HG03139 (cell line): ENCODE results near the gene LGALS9.

Experiments
- ATAC-seq: cut with Tn5 transposase; IDR thresholded peaks from one replicate; pipeline ENCODE4 v1.9.1; 2021; ENCODE audit not compliant: unreplicated experiment

The LGALS9 gene

DNA sequence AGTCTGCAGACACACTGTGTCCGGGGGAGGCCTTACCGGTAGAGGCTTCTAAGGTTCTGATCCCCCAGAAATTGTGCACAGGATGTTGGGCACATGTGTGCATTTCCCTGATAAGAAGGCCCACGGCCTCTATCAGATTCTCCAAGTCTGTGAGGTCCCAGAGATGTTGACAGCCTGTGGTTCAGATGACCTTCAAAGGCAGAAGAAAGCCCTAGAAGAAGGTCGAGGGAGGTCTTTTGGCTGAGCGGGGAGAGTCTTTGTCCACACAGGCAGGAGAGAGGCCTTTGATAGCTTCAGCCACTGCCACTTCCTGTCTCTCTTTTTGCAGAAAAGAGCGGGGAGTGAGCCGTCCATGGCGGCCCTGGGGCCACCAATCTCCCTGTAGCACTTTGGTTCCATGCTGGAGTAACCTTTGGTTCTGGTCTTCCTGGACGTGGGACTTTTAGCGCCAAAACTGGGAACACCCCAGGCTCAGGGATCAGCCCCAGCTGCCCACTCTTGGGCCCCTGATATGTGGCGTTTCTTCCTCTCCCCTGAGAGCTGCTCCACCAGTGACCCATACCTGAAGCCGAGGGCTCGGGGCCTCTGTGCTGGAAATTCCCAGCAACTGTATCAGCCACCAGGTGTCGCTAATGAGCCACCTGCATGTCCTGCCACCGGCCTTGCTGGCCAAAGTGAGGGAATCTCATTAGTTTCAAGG is 28.1 kb upstream of the LGALS9 start:
- no peak for ATAC-seq

DNA sequence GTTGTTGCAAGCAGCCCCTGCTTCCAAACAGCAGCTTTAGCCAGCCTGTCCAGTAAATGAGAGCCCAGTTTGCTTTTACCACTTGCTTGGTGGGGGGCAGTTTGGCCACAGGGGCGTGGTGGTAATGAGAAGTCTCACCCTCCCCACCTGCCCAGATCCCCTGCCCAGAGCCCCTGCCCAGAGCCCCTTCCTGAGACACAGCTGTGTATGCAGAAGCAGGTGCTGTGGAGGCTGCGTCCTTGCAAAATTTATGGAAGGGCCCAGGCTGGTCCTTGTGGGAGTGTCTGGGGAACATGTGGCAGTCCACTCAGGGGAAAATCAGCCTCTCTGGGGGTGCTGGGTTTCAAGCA is 27.6 kb upstream of the LGALS9 start:
- ATAC-seq, result no peak

DNA sequence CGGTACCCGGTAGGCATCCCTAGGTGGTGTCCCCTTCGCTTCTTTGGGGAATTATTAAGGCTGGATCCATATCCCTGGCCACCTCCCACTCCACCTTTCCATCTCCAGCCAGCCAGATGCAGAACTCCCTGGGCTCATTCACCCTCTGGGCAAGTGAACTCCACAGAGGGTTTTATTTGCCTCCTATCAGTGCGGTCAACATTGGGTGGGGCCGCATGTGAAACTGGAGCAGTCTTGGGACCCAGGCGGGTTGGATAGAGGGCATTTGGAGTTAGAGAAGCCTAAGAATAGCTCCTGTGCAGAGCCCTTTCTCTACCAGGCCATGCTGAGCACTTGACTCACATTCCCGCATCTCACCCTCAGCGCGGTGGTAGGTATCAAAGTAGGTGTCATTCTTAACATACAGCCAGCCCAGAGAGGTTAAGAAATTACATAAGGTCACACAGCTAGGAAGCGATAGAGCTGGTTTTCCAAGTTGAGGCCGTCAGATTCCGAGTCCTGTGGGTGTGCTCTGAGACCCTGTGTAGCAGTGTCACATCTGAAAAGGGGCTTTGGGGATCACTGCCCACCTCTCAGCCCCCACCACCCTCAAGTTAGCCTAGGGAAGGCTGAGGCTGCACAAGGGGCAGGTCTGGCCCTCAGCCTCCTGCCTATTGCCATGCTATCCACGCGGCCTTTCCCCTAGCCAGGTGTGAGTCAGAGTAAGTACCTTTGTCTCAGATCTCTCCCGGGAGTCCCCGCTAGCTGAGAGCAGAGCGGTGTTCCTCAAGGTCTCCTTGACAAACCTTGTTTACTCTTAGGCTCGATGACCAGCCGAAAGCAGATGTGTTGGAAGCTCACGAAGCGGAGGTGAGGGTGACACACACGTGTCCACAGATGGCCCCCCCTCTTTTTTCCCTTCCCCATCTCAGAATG is 26.9 kb upstream of the LGALS9 start:
- no peak for ATAC-seq

DNA sequence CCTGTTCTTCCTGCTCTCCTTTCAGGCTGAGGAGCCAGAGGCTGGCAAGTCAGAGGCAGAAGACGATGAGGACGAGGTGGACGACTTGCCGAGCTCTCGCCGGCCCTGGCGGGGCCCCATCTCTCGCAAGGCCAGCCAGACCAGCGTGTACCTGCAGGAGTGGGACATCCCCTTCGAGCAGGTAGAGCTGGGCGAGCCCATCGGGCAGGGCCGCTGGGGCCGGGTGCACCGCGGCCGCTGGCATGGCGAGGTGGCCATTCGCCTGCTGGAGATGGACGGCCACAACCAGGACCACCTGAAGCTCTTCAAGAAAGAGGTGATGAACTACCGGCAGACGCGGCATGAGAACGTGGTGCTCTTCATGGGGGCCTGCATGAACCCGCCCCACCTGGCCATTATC is 25.6 kb upstream of the LGALS9 start:
- ATAC-seq, result no peak

DNA sequence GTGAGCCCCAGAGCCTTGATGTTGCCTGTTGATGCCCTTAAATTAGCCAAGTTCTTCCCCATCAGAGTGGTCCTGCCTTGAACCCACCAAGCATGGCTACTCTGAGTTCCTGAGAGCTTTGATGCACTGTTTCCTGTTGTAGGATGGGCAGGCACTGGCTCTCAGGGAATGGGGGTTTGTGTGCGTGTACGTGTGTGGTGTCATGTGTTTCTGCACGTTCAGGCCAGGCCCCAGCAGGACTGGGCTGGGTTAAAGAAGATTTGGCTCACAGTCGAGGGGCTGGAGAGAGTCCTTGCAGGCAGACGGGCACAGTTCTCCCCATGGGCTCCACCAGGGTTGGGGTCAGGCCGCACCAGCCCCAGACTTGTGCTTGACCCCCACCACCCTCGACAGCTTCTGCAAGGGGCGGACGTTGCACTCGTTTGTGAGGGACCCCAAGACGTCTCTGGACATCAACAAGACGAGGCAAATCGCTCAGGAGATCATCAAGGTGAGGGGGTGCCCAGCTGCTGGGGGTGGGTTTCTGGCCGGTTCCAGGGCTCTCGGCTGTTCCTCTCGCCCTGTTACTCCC is 23.4 kb upstream of the LGALS9 start:
- no peak for ATAC-seq

DNA sequence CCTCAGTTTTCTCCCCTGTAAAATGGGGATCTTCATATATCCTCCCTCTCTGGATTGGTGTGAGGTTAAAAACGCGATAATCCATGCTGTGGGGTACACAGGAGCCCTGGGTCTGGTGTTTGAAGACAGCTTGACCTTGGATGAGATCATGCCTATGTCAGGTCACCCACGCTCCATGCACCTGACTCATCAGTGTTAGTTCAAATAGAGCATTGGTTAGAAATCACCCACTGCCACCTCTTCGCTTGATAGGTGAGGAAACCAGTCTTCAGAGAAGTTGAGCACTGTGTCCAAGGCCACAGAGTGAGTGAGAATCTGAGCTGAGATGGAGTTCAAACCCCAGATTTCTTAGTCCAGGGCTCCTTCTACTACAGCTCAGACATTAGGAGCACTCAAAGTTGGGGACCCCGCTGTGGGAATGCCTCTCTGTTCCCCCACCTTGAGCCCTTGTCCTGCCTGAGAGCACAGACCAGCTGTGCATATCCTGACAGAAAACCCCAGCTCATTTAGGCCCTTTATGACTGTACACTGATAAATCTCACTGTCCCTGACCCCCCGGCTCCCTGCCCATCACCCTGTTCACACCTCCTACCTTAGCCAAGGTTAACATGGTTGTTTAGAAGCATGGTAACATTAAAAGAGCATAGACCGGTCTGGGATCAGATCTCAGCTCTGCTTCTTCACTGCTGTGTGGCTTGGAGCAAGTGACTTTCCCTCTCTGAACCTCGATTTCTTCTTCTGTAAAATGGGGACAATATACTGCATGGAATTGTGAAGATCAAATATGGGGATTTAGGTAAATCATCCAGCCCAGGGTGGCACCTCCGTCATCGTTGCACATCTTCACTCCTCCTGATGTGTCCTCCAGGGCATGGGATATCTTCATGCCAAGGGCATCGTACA is 22.4 kb upstream of the LGALS9 start:
- no peak for ATAC-seq

DNA sequence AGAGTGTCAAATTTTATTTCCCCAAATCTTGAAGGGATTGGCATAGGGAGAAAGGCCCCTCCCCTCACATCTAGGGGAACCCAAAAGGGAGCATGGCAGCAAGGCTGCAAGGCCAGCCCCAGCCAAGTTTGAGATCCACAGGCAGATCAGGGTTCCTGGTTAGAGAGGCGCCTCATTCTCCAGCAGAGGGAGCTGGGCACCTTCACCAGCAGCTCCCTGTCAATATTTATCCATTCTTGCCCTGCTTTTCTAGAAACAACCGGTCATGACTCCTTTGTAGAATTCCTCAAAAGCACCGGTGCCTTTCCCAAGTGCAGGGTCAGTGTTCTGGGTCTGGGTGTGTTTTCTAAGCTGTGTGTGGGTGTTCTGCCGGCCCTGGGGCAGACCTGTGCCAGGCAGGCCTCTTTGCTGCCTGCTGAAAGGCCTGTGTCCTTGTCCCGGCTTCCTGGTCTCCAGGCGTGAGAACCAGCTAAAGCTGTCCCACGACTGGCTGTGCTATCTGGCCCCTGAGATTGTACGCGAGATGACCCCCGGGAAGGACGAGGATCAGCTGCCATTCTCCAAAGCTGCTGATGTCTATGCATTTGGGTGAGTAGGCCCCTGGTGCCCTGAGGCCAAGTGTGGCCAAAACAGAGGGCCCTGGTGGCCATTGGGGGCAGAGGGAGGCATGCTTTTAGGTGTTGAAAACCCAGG is 21.2 kb upstream of the LGALS9 start:
- no peak for ATAC-seq

DNA sequence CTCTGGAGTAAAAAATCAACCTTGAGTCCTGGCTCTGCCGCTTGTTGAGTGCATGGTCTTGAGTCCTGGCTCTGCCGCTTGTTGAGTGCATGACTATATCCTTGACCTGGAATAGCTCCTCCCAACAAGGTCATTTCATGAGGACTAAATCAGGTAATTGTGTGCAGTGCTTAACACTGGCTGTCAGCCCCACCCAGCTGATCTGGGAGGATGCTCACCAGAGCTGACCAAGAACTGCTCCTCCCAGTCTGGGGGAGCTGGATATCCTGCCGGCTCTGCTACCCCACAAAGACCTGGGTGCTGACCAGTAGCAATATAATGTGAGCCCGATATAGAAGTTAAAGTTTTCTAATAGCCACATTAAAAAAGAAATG is 20.7 kb upstream of the LGALS9 start:
- no peak for ATAC-seq

DNA sequence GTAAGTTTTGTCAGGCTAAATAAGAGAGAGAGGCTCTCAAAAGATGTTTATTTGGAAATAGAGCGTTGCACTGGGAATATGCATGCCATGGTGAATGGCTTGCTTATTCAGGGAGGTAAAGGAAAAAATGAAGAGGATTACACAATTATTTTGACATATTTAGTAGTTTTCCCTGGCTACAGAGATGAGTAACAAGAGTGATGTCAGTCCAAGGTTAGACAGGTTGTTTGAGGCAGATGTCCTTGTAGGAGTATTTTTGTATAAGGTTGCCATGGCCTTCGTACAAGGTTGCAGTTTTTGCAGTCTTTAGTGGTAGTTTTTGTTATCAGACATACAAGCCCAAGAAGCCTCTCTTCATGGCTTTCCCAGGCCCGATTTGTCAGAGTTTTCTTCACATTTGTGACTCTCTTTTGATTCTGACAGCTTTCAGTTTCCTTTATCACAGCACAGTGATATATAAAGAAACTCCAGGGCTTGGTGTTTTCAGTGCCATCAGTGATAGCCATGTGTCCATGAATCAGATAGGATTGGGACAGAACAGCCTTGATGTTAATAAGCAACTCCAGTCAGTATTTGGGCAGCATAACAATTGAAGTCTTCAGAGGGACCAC is 18.7 kb upstream of the LGALS9 start:
- no peak for ATAC-seq

DNA sequence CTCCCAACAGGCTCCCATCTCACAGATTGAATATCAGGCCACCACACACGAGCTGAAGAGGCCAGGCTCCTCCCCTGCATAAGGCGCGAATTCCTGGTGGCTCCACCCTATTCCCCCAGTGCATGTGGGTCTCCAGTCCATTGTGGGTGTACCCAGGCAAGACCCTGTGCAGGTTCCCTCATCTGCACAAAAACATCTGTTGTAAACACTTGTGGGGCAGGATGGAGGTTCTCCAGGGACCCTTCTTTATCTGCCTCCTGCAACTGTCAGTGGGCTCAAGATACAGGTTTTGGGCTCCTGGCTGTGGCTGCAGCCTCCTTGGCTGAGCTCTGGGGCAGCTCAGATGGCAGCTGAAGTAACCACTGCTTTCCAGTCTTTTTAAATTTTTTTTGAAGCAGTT is 17.6 kb upstream of the LGALS9 start:
- ATAC-seq, result no peak

DNA sequence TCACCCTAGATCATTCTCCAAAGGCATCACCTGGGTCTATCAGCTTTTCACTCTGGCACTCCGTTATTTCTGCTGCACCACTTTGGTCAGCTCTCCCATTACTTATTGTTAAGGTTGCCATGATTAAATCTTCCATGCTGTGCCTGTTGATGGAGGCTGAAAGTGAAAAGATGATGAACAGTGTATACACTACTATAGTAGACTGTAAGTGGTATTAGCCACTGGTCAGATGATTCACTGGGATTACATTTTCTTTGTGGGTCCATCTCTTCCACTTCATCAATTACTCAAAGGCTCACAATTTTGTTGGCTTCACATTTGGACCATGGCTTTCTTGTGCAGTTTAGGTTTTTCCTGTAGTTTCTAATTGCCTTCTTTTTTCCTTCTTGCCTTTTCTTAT is 15.9 kb upstream of the LGALS9 start:
- ATAC-seq, result no peak

DNA sequence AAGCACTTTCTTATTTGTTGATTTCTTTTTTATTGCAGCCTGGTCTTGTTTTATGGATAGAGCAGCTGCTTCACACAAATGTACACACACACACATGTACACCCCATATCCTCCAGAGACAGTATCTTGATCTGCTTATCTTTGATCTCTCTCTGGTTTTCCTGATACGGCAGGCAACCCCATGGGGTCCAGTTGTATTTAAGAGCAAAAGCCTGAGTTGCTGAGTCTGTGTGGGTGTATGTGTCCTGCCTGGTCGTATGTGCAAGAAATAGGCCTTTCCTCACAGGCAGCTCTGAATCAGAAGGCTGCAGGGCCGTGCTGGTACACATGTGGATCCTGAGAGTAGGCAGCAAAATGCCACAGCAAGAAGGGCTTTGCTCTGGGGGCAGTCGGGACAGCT is 14.6 kb upstream of the LGALS9 start:
- no peak for ATAC-seq

DNA sequence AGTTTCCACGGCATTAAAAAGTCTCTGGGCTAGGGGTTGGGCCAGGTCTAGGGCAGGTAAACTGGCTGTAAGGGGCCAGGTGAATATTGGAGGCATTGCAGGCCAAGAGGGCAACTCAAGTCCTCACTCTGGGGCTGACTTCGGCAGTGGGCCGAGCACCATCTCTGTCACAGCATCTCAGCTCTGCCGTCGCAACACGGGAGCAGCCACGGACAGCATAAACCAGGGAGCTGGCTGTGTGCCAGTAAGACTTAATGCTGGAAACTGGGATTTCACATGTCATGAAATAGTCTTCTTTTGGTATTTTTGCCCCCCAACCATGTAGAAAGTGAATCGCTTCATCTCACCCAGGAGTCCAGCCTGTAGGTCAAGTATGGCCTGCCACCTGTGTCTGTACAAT is 12.6 kb upstream of the LGALS9 start:
- no peak for ATAC-seq

DNA sequence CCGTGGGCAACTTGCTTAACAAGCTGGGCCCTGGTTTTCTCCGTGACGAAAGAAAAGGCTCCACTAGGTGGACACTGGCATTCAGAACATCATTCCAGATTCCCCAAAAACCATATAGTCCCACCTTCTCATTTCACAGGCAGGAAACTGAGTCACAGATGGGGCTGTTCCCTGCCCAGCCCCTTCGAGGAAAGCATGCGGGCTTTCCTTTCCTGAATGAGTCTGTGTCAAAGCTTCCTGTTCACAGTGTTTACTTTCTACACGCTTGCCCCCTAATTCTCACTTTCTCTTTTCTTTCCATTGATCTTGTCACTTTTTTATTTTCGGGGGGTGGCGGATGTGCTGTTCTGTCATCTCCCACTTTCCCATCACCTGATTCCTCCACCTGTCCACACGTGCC is 10.3 kb upstream of the LGALS9 start:
- no peak for ATAC-seq

DNA sequence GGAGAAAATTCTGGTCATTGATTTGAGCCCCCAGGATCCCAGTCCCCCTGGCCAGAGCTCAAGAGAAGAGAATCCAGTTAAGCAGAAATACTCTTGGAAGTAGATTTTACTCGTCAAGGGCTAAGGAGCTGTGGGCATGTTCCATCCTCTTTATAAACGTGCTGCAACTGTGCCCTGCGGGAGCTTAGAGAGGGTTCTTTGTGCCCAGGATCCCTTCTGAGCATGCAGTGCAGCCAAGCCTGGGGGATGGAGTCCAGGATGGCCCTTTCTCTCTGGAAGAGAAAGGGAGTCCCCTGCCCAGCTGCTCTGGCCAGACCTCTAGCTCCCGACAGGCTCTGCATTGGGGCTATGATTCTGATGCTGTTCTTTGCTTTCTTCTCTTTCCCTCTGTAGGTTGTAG is 9.5 kb upstream of the LGALS9 start:
- ATAC-seq, result no peak

DNA sequence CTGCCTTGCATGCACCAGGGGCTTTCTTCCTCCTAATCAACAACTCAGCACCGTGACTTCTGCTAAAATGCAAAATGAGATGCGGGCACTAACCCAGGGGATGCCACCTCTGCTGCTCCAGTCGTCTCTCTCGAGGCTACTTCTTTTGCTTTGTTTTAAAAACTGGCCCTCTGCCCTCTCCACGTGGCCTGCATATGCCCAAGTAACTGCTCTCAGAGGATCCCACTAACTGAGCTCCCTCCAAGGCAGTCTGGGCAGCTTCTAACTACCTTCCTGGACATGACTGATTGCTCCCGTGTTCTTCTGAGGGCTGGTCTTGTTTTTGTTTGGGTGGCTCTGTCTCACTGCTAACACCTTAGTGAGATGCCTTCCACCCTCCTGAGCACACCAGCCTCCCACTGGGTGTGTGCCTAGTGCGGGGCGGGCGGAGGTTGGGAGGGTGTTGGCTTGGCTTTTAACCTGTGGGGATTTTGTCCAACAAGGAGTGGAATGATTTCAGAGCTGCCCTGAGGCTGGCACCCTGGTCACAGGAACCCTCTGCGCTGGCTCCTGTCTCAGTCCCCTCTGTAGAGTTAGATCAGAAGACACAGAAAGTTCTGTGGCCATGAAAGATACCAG is 8.9 kb upstream of the LGALS9 start:
- no peak for ATAC-seq

DNA sequence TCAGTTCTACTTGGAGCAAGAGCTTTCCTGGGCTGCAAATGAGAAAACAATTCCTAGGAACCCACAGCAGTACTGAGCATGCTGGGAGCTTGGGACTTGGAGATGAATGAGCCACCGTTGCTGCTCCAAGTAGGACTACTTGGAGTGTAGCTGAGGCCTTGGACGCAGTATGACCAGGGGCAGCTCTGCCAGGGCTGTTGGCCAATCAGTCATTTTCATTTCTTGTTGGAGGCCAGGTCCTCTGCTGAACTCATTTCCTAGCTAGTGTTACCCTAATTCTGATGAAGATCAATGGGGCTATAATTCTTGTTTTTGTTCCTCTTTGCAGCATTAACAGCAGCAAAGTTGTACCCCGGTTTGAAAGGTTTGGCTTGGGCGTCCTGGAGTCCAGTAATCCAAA is 8.0 kb upstream of the LGALS9 start:
- no peak for ATAC-seq

DNA sequence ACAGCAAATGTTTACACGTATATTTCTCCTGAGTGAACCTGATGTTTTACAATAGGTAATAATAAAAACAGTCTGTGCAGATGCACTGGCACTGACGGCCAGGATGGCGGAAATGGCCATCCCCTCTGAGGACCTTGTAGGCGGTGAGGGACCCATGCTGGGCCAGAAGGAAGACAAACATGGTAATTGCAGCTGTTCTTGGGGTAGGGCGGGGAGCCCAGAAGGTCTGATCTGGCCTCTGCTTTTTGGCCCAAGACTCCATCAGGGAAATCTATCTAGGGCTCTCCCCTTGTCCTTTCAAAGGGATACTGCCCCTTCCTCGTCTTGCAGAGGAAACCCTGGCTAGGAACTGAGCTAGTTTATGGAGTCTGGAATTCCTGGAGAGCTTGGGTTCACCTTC is 7.4 kb upstream of the LGALS9 start:
- ATAC-seq, result no peak

DNA sequence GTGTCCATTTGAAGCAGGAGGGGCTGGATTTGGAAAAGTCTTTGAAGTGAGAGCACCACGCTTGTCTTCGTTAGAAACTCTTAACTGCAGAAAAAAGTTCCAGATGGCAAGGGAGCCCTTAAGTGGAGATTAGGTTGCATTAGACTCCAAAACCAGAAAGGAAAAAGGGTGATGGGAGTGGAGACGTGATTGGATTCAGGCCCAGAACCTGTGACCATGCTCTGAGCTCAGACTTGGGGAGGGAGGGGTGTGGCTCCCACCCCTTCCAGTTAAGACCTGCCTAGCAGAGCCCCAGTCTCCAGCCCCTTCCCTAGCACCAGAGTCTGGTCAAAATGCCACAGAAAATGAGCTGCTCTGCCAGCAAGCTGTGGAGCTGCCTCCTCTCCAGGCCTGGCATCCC is 6.4 kb upstream of the LGALS9 start:
- ATAC-seq, result no peak

DNA sequence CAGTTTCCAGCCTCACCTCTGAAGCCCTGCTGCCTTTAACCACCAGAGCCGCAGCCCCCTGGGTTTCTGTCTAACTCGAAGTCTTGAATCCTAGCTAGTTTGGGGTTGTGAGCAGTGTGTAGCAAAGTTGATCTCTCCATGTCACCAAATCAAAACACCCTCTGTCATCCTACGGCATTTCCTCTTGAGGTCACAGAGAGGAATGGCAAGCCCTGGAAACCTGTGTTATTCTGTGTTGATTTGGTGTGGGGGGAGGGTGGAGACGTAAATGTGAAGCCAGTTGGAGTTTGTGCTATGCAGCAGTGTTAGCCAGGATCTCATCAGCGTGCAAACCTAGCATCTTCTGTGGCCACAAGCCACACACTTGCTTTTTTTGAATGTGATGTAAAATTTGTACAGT is 5.1 kb upstream of the LGALS9 start:
- no peak for ATAC-seq
